Measurements from ENCODE around the gene PAPPA2. TPM values are rescaled to one million over a fixed set of nuclear protein-coding genes. Genes with fewer than 3 reads are reported as not detected.

PAPPA2 gene
- total and polyA plus RNA-seq, 2 of the 4 experiments (the other 2 are of a cell fraction) = 0.10 to 0.18 TPM

DNA sequence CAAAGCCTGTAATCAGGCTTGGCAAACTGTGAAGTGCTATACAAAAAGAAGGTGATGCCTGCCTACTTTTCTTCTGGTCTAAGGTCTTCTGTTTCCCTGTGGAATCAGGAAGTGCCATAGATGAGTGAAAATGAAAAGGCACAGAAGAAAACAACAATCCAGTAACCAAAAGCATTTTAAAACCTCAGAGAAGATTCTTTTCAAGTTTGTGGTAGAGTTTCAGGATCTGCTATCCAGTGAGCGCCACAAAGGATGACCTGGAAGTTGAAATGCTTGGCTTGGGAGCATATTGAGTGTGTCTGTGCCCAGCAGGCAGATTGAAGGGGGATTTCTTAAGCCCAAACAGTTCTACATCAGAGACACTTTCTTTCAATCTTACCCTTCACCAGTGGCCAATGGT is 272.2 kb downstream of the PAPPA2 start:
- Histone ChIP-seq H2BK20ac (ENCODE audit: low read depth, low read length) (no peak overlapping the region), H3K18ac (ENCODE audit: low read depth, low read length) (no peak overlapping the region), H3K36me3 (ENCODE audit: control insufficient read depth, insufficient read depth, low read length) (no peaks in the 10 kb centered on the region), H3K56ac (ENCODE audit: extremely low read depth, insufficient read depth, low read length) (no peak overlapping the region), H3K4me3 (ENCODE audit: insufficient read depth, low read depth, low read length) (no peak overlapping the region), H4K91ac (ENCODE audit: insufficient read depth, low read depth, low read length) (no peak overlapping the region), H3K9me3 (ENCODE audit: control insufficient read depth, insufficient read depth, low read length) (no peaks in the 10 kb centered on the region), H4K8ac (ENCODE audit: low read depth in 2 of 2, low read length in 2 of 2) (no peak overlapping the region), H3K4ac (ENCODE audit: low read depth, low read length) (no peak overlapping the region), H2AK5ac (ENCODE audit: low read depth, low read length) (no peak overlapping the region), H3K27me3 (ENCODE audit: control insufficient read depth, insufficient read depth, low read length) (no peaks in the 10 kb centered on the region), H3K14ac (replicated peaks; ENCODE audit: low read depth, low read length) (no peak overlapping the region), H4K20me1 (ENCODE audit: insufficient read depth, low read length) (no peaks in the 10 kb centered on the region), H4K5ac (ENCODE audit: low read depth, low read length) (no peak overlapping the region), H2AK9ac (replicated peaks; ENCODE audit: low read depth, low read length, poor library complexity) (no peak overlapping the region), H2BK5ac (ENCODE audit: low read depth, low read length, poor library complexity, severe bottlenecking) (no peak overlapping the region), H3K4me1 (ENCODE audit: control insufficient read depth, insufficient read depth, low read length) (no peaks in the 10 kb centered on the region), H3K27ac (ENCODE audit: insufficient read depth, low read length) (no peak overlapping the region), H2BK120ac (ENCODE audit: low read depth, low read length) (no peak overlapping the region), H3K9me1 (ENCODE audit: insufficient read depth, low read length) (no peaks in the 10 kb centered on the region), H3K9ac (ENCODE audit: low read depth, low read length) (no peak overlapping the region), H3K4me2 (ENCODE audit: low read depth, low read length) (no peak overlapping the region), H3K23ac (ENCODE audit: low read depth, low read length) (no peak overlapping the region), H3K79me1 (ENCODE audit: low read depth in 1 of 2, low read length in 2 of 2) (no peaks in the 10 kb centered on the region), H2BK15ac (ENCODE audit: low read depth, low read length) (no peak overlapping the region), H2AFZ (replicated peaks; ENCODE audit: low read length, poor library complexity) (no peak overlapping the region)
- in situ Hi-C loops (cut with MboI; ENCODE audit: low sequenced_read_pairs) = no loop called here
- no peak for TF ChIP-seq CHD1 (IDR thresholded peaks at IDR 0.05; ENCODE audit: low read depth, low read length)
- TF ChIP-seq CEBPB (IDR thresholded peaks at IDR 0.05; ENCODE audit: low read depth, low read length) = no peak
- TF ChIP-seq, protein P1, sequence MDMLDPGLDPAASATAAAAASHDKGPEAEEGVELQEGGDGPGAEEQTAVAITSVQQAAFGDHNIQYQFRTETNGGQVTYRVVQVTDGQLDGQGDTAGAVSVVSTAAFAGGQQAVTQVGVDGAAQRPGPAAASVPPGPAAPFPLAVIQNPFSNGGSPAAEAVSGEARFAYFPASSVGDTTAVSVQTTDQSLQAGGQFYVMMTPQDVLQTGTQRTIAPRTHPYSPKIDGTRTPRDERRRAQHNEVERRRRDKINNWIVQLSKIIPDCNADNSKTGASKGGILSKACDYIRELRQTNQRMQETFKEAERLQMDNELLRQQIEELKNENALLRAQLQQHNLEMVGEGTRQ (IDR thresholded peaks at IDR 0.05; ENCODE audit: low read depth, low read length) = no peak
- no peak for TF ChIP-seq POLR2A (IDR thresholded peaks at IDR 0.05; ENCODE audit: low read depth, low read length)
- no peak for TF ChIP-seq MXI1 (IDR thresholded peaks at IDR 0.05; ENCODE audit: borderline replicate concordance, low read depth, low read length)
- TF ChIP-seq, protein P2, sequence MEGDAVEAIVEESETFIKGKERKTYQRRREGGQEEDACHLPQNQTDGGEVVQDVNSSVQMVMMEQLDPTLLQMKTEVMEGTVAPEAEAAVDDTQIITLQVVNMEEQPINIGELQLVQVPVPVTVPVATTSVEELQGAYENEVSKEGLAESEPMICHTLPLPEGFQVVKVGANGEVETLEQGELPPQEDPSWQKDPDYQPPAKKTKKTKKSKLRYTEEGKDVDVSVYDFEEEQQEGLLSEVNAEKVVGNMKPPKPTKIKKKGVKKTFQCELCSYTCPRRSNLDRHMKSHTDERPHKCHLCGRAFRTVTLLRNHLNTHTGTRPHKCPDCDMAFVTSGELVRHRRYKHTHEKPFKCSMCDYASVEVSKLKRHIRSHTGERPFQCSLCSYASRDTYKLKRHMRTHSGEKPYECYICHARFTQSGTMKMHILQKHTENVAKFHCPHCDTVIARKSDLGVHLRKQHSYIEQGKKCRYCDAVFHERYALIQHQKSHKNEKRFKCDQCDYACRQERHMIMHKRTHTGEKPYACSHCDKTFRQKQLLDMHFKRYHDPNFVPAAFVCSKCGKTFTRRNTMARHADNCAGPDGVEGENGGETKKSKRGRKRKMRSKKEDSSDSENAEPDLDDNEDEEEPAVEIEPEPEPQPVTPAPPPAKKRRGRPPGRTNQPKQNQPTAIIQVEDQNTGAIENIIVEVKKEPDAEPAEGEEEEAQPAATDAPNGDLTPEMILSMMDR (conservative IDR thresholded peaks at IDR 0.05; ENCODE audit: low read depth, low read length) = no peak
- TF ChIP-seq BHLHE40 (IDR thresholded peaks at IDR 0.05; ENCODE audit: low read depth, low read length) = no peak
- no CpG with 5 or more reads among the region's 1 CpG for WGBS, 2 experiments (ENCODE audit: extremely low coverage in 2 of 2, insufficient read length in 1 of 2)
- intact Hi-C loops (cut with micrococcal nuclease) = no loop called here
- BruUV-seq (replicated peaks) = no TSS peak
- no peak for ATAC-seq (ENCODE audit: low read depth)
- POLR2A ChIA-PET (ENCODE audit: unreplicated experiment) = no interaction called here
- dilution Hi-C loops (cut with HindIII; ENCODE audit: low sequenced_read_pairs, unreplicated experiment) = no loop called here
- DNase-seq = no peak
- CTCF ChIA-PET = interaction anchor here (0.7 kb wide), 1 partner anchor 696 kb away, joined by 3 read pairs; no protein-coding TSS in a partner anchor
